A549 (cell line): ENCODE data around the gene TTLL9.

Source experiments
- CTCF ChIP-seq: fragments of >200 bp; sonication (Bioruptor Twin); formaldehyde crosslinking; IDR thresholded peaks from 3 replicates; pipeline ENCODE4 v1.5.1; 2016
- ESRRA ChIP-seq: fragments of 150-350 bp; IDR thresholded peaks from 2 replicates; pipeline ENCODE4 v1.6.1; 2014; ENCODE audit warnings: mild to moderate bottlenecking, low read length, borderline replicate concordance
- MAFK ChIP-seq: fragments of 450-650 bp; IDR thresholded peaks from 2 replicates; pipeline ENCODE4 v1.6.1; 2014; ENCODE audit not compliant: partially characterized antibody
- MYC ChIP-seq: IDR thresholded peaks from 2 replicates; pipeline ENCODE4 v1.6.1; 2012; ENCODE audit warnings: mild to moderate bottlenecking, inconsistent platforms, low read length, improper control_type of control experiment, borderline replicate concordance
- POLR2A ChIP-seq: IDR thresholded peaks from 2 replicates; pipeline ENCODE4 v1.6.1; 2012; ENCODE audit warnings: mild to moderate bottlenecking, low read length
- RAD21 ChIP-seq, 2 experiments: fragments of >200 bp in 1 of 2; sonication (Bioruptor Twin) in 1 of 2; formaldehyde crosslinking in 1 of 2; IDR thresholded peaks in 1 of 2; conservative IDR thresholded peaks in 1 of 2; 2 replicates in 1 of 2; 3 replicates in 1 of 2; pipeline ENCODE4 v1.6.1; 2012 to 2018; ENCODE audit warnings: inconsistent platforms in 1 of 2

- TF ChIP-seq MYC: no peak
- TF ChIP-seq MAFK: no peak
- TF ChIP-seq POLR2A: no peak
- no peak for TF ChIP-seq CTCF
- TF ChIP-seq ESRRA: no peak
- TF ChIP-seq RAD21 (conservative IDR thresholded peaks at IDR 0.05 in 1 of 2, IDR thresholded peaks at IDR 0.05 in 1 of 2): no peak
Measured at GRCh38 chr20:31926493-31926892, 56.1 kb downstream of the TTLL9 start.
